Osteoblast (primary cell): ENCODE results near the gene IL36G. TPM values are rescaled to one million over a fixed set of nuclear protein-coding genes. Genes with fewer than 3 reads are reported as not detected.

Experiments
- DNase-seq: peaks from one replicate; pipeline ENCODE4 v3.0.0; 2011; ENCODE audit warnings: low spot score, mixed read lengths; ENCODE audit not compliant: insufficient read length; ENCODE audit errors: missing footprints
- H2AFZ ChIP-seq: 2 replicates; pipeline ENCODE4 v1.6.0; 2011; ENCODE audit warnings: mild to moderate bottlenecking, low read length
- H3K27ac ChIP-seq: 2 replicates; pipeline ENCODE4 v1.5.1; 2011; ENCODE audit warnings: mild to moderate bottlenecking, low read depth, low read length, moderate library complexity
- H3K27me3 ChIP-seq: 2 replicates; pipeline ENCODE4 v1.6.0; 2012; ENCODE audit warnings: mild to moderate bottlenecking, control low read depth, inconsistent platforms, low read length, moderate library complexity; ENCODE audit not compliant: insufficient read depth
- H3K36me3 ChIP-seq: 2 replicates; pipeline ENCODE4 v1.5.1; 2011; ENCODE audit warnings: mild to moderate bottlenecking, low read length, control low read depth, moderate library complexity; ENCODE audit not compliant: insufficient read depth
- H3K4me1 ChIP-seq: 2 replicates; pipeline ENCODE4 v1.5.1; 2011; ENCODE audit warnings: mild to moderate bottlenecking, low read length, control low read depth, moderate library complexity; ENCODE audit not compliant: insufficient read depth
- H3K4me2 ChIP-seq: 2 replicates; pipeline ENCODE4 v1.6.0; 2011; ENCODE audit warnings: mild to moderate bottlenecking, low read length; ENCODE audit not compliant: insufficient read depth
- H3K4me3 ChIP-seq: fragments of 200-600 bp; sonication (generic); 3 replicates; pipeline ENCODE4 v1.5.1; 2012; ENCODE audit warnings: mild to moderate bottlenecking, low read length, inconsistent platforms; ENCODE audit not compliant: insufficient read depth
- H3K79me2 ChIP-seq: 2 replicates; pipeline ENCODE4 v1.6.0; 2012; ENCODE audit warnings: mild to moderate bottlenecking, low read length, control low read depth, inconsistent platforms; ENCODE audit not compliant: insufficient read depth
- H3K9me3 ChIP-seq: 2 replicates; pipeline ENCODE4 v1.5.1; 2011; ENCODE audit warnings: low read depth, low read length, control low read depth
- H4K20me1 ChIP-seq: 2 replicates; pipeline ENCODE4 v1.6.0; 2012; ENCODE audit warnings: mild to moderate bottlenecking, low read length, control low read depth; ENCODE audit not compliant: insufficient read depth
- total RNA-seq: library from RNA; depleted of rRNA; stranded (reverse); fragments of >200 nt; gene quantifications from 2 replicates; pipeline ENCODE4 v1.2.3, GENCODE V29; 2012
- TF ChIP-seq, protein P1 (sequence below): IDR thresholded peaks from 2 replicates; pipeline ENCODE4 v1.5.1; 2011; ENCODE audit warnings: mild to moderate bottlenecking, low read depth, low read length, moderate library complexity; ENCODE audit errors: extremely low read depth

The IL36G gene
- total RNA-seq, 1 donor: not detected

DNA sequence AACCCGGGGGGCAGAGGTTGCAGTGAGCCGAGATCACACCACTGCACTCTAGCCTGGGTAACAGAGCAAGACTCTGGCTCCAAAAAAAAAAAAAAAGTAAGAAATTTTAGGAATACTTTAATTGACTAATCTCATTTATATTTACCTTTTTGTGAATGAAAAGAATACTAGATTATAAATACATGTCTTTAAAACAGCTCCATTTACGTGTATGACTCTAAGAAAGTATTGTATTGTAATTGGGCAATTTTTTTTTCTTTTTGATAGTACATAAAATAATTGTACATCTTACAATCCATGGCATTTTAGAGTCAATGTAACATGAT is 35.5 kb downstream of the IL36G start:
- H3K4me1 ChIP-seq: peaks cover 6% of the 10 kb centered on the region
- H3K27ac ChIP-seq: no peak overlapping the region
- TF ChIP-seq, protein P1, sequence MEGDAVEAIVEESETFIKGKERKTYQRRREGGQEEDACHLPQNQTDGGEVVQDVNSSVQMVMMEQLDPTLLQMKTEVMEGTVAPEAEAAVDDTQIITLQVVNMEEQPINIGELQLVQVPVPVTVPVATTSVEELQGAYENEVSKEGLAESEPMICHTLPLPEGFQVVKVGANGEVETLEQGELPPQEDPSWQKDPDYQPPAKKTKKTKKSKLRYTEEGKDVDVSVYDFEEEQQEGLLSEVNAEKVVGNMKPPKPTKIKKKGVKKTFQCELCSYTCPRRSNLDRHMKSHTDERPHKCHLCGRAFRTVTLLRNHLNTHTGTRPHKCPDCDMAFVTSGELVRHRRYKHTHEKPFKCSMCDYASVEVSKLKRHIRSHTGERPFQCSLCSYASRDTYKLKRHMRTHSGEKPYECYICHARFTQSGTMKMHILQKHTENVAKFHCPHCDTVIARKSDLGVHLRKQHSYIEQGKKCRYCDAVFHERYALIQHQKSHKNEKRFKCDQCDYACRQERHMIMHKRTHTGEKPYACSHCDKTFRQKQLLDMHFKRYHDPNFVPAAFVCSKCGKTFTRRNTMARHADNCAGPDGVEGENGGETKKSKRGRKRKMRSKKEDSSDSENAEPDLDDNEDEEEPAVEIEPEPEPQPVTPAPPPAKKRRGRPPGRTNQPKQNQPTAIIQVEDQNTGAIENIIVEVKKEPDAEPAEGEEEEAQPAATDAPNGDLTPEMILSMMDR: no peak
- no peaks in the 10 kb centered on the region for H4K20me1 ChIP-seq
- H2AFZ ChIP-seq: no peak overlapping the region
- H3K9me3 ChIP-seq: no peaks in the 10 kb centered on the region
- H3K36me3 ChIP-seq: no peaks in the 10 kb centered on the region
- H3K27me3 ChIP-seq: peaks cover 5% of the 10 kb centered on the region
- no peaks in the 10 kb centered on the region for H3K79me2 ChIP-seq
- no peak overlapping the region for H3K4me3 ChIP-seq
- no peak for DNase-seq
- no peak overlapping the region for H3K4me2 ChIP-seq

DNA sequence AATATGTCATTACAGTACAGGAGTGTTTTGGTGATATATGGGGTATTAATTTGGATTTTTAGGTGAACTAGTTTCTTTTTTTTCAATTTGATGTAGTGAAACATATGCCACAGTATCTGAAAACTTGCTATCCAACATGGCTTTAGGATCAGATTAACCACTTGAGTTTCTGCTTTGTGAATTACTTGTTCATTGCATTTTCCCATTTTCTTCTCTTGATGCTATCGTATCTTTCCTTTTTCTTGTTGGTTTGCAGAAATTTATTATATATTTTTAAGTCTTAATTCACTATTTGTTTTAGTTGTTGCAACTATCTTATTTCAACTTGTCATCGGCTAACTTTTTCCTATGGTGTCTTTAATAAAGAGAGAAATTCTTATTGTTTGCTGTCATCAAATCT is 36.3 kb downstream of the IL36G start:
- Histone ChIP-seq H2AFZ (no peak overlapping the region), H3K4me1 (peaks cover 6% of the 10 kb centered on the region), H3K4me2 (no peak overlapping the region), H4K20me1 (no peaks in the 10 kb centered on the region), H3K36me3 (no peaks in the 10 kb centered on the region), H3K27ac (no peak overlapping the region), H3K79me2 (no peaks in the 10 kb centered on the region), H3K4me3 (no peak overlapping the region), H3K9me3 (no peaks in the 10 kb centered on the region), H3K27me3 (peaks cover 12% of the 10 kb centered on the region)
- TF ChIP-seq, protein P1: no peak
- no peak for DNase-seq

DNA sequence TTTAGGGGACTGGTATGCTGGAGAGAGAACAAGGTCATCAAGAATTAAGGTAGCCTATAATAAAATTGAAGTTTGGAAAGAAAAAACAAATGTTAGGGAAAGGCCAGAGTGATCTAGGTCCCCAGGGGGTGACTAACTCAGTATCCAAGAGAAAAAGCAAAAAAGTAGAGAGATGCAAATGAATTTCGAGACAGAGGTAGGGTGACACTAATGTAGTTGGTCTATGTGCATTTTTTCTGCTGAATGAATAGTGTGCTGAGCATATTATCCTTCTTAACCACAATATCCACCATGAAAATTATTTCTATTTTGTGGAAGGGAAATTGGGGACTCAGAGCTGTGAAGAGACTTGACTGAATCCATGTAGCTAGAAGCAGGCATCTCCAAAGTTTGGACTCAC is 37.2 kb downstream of the IL36G start:
- Histone ChIP-seq H3K79me2 (no peaks in the 10 kb centered on the region), H4K20me1 (no peaks in the 10 kb centered on the region), H2AFZ (no peak overlapping the region), H3K4me1 (peaks cover 6% of the 10 kb centered on the region), H3K27me3 (peaks cover 15% of the 10 kb centered on the region), H3K9me3 (no peaks in the 10 kb centered on the region), H3K36me3 (no peaks in the 10 kb centered on the region), H3K27ac (no peak overlapping the region), H3K4me3 (no peak overlapping the region), H3K4me2 (no peak overlapping the region)
- TF ChIP-seq, protein P1: no peak
- DNase-seq: no peak

DNA sequence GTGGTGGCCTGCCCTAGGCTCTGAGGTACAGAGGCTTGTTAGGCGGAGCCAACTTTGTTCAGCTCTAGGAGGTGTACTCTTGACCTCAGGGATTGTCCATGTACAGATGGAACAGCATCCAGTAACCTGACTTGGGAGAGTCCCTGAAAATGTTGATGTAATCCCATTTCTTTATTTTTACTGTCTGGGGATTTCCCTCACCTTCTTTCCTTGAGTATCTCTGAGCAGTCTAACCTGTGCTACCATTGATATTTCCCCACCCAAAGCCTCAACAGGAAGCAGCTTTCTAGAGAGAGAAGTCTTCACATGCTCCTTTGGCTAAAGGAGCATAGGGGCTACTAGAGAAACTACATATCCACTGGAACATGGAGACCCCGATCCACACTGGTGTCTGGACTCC is 37.8 kb downstream of the IL36G start:
- peaks cover 6% of the 10 kb centered on the region for H3K4me1 ChIP-seq
- H3K79me2 ChIP-seq: no peaks in the 10 kb centered on the region
- H4K20me1 ChIP-seq: no peaks in the 10 kb centered on the region
- no peak overlapping the region for H3K4me2 ChIP-seq
- H3K9me3 ChIP-seq: no peaks in the 10 kb centered on the region
- no peak overlapping the region for H3K27ac ChIP-seq
- no peak overlapping the region for H3K4me3 ChIP-seq
- no peaks in the 10 kb centered on the region for H3K36me3 ChIP-seq
- H3K27me3 ChIP-seq: peaks cover 15% of the 10 kb centered on the region
- no peak for DNase-seq
- H2AFZ ChIP-seq: no peak overlapping the region
- TF ChIP-seq, protein P1: no peak
